LNCaP clone FGC (cell line): ENCODE measurements around the gene FZD4.
A peak's percentile ranks its signal among the peaks of the same experiment; 100 is the strongest.

Source experiments
- DNase-seq: peaks from one replicate; pipeline ENCODE4 v3.0.0-alpha.2; 2011; ENCODE audit warnings: low read depth
- H3K4me3 ChIP-seq: 2 replicates; pipeline ENCODE4 v1.5.1; 2011; ENCODE audit warnings: mild to moderate bottlenecking, low read depth, low read length, control low read depth
- TF ChIP-seq, protein P1 (sequence below): IDR thresholded peaks from 2 replicates; pipeline ENCODE4 v1.5.1; 2012; ENCODE audit warnings: mild to moderate bottlenecking; ENCODE audit not compliant: control insufficient read depth, insufficient read depth; ENCODE audit errors: extremely low read depth

The FZD4 gene

DNA sequence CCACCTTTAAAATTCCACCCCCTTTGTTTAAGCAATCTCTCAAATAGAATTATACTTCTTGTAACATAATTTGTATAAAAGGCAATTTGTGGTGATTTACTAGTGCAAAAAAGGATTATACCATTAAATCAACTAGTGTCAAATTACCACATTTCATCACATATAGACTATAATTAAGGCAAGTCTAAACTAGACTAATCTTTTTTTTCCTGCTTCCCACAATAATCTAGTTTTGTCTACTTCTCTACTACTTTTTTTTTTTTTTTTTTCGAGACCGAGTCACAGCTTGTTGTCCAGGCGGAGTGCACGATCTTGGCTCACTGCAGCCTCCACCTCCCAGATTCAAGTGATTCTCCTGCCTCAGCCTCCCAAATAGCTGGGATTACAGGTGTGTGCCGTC, 36.1 kb upstream of the FZD4 start:
- H3K4me3 ChIP-seq = no peak overlapping the region
- DNase-seq = no peak
- TF ChIP-seq, protein P1, sequence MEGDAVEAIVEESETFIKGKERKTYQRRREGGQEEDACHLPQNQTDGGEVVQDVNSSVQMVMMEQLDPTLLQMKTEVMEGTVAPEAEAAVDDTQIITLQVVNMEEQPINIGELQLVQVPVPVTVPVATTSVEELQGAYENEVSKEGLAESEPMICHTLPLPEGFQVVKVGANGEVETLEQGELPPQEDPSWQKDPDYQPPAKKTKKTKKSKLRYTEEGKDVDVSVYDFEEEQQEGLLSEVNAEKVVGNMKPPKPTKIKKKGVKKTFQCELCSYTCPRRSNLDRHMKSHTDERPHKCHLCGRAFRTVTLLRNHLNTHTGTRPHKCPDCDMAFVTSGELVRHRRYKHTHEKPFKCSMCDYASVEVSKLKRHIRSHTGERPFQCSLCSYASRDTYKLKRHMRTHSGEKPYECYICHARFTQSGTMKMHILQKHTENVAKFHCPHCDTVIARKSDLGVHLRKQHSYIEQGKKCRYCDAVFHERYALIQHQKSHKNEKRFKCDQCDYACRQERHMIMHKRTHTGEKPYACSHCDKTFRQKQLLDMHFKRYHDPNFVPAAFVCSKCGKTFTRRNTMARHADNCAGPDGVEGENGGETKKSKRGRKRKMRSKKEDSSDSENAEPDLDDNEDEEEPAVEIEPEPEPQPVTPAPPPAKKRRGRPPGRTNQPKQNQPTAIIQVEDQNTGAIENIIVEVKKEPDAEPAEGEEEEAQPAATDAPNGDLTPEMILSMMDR = no peak

DNA sequence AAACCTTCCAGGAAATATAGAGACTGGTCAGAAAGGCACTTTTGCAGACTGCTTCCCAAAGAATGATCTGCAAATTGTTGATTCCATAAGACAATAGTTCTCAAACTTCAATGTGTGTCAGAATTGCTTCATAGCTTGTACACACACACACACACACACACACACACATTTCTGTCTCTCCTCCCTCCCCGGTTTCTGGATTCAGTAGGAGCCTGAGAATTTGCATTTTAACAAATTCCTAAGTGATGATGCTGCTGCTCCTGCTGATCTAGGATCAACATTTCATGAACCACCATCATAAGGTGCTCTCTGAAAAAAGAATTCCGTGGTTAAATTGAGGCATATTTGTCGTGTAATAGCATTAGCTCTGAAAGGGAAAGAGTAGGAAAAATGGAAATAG, 35.3 kb upstream of the FZD4 start:
- TF ChIP-seq, protein P1 = no peak
- no peak for DNase-seq
- H3K4me3 ChIP-seq = no peak overlapping the region

DNA sequence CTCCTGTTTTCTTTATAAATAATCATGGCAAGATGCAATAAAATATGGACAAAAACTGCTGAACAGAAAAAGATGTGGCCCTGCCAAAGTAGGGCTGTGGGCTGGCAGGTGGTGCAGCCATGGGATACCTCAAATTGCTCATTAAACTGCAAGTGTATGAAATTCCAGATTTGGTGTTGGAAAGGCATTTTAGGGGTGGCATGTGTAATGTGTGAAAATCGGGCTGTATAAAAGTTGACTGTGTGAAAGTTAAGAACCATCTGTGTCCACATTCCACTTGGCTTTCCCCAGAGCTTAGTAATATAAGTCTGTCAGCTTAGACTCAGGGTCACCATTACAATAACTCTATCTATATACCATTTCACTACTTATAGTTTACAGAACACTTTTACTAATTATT, 34.8 kb upstream of the FZD4 start:
- H3K4me3 ChIP-seq = no peak overlapping the region
- no peak for DNase-seq
- TF ChIP-seq, protein P1 = no peak

DNA sequence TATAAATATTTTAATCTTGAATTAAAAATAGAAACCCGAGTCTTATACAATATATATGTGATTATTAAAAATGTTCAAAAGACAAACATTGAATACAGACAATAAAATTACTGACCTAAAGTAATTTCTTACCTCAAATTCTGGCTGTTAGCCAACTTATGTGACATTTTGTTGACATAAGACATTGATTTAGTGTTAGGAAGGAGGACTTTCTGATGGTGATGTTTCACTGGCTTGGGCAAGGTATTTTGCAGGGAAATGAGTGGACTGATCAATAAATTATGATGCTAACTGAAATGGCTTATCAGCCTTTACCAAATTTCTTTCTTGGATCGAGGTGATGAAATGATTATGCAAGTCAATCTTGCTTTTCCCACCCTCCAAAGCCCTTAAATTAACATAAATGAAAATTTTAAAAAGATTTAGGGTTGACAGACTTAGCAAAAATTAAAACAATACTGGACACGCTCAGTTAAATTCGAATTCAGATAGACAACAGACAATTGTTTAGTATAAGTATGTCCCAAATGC, 33.2 kb upstream of the FZD4 start:
- peak; percentile 63 for DNase-seq
- TF ChIP-seq, protein P1 = no peak
- H3K4me3 ChIP-seq = no peak overlapping the region

DNA sequence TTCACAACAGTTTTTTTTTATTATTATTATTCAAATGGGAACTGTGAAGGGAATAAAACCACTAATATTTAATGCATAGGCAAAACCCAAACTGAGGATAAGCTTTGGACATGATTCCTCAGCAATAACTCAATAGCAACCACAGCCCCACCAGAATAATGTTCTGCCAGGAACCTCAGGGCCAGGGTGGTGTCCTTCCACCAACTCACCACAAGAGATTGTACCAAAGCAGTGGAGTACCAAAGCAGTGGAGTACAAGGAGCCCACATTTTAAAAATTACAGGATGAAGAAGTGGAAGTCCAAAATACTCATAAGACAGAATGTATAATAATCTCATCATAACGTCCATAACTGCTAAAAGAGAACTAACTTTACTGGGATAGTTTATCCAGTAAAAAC, 32.5 kb upstream of the FZD4 start:
- no peak for DNase-seq
- TF ChIP-seq, protein P1 = no peak
- no peak overlapping the region for H3K4me3 ChIP-seq

DNA sequence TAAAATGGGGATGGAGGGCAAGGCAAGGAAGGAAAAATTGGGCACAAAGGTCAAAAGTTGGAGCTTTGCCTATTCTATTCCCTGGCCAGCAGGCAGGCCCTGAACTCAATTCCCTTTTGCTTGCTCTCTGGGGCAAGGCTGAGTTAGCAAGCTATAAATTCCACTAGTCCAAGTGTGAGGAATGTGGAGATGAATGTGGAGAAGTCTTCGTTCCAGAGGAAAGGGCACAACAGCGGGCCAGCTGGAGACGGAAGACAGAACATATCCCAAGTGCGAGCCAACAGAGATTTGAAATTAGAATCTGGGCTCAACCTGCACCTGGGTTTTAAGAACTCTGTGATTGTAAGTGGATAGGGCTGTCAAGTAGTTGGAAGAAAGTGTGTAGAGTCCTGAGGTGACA, 29.5 kb upstream of the FZD4 start:
- H3K4me3 ChIP-seq = no peak overlapping the region
- DNase-seq = no peak
- TF ChIP-seq, protein P1 = no peak

DNA sequence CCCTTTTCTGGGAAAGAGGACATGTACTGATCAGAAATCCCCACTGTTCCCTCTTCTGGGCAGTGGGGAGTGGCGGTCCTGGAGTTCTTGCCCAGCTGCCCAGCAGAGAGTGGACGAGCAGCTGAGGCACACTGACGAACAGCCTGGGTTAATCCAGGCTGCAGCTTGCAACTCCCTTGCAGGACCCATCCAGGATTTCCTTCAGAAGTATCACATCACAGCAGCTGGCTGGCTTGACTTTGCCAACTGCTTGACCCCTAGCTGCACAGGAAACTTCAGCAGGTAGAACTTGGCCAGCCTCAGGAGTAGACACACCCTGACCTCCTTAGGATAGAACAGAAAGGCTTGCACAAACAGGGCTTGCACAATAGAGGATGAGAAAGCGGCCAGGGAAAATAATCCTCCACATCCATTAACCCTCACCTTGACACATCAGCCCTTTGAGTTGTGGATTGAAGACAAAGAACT, 27.9 kb upstream of the FZD4 start:
- TF ChIP-seq, protein P1 = no peak
- no peak for DNase-seq

More for the DNA sequence above, 27.9 kb upstream of the FZD4 start:
- H3K4me3 ChIP-seq = no peak overlapping the region
